PC-9 (cell line): ENCODE measurements around the gene SECTM1. TPM values are rescaled to one million over a fixed set of nuclear protein-coding genes. Genes with fewer than 3 reads are reported as not detected.

Experiments
- BruUV-seq: library from RNA; stranded (reverse); fragments of 400-500 nt; replicated peaks from 2 replicates; lab custom pipeline; 2021; lab: Mats Ljungman, UMichigan
- CTCF ChIA-PET: fragments of 300-600 bp; sonication (Branson Sonifier 250); formaldehyde crosslinking; loops from one replicate; lab custom pipeline; 2022; ENCODE audit warnings: antibody characterized with exemption; lab: Charles Lee
- POLR2A ChIA-PET: fragments of 300-600 bp; sonication (Branson Sonifier 250); formaldehyde crosslinking; loops from one replicate; lab custom pipeline; 2022; ENCODE audit warnings: antibody characterized with exemption; ENCODE audit not compliant: unreplicated experiment; lab: Charles Lee
- DNase-seq, 2 experiments: peaks; one replicate each; pipeline versions ENCODE4 v3.0.0 to v3.0.0-alpha.2; 2015 to 2022; ENCODE audit warnings: mixed read lengths in 1 of 2
- H2AFZ ChIP-seq: fragments of 200-600 bp; sonication (generic); 2 replicates; pipeline ENCODE4 v1.8.1; 2017; ENCODE audit warnings: antibody characterized with exemption
- H3F3A ChIP-seq: fragments of 200-600 bp; sonication (generic); 2 replicates; pipeline ENCODE4 v1.8.1; 2017; ENCODE audit warnings: antibody characterized with exemption, mild to moderate bottlenecking, low read depth; ENCODE audit not compliant: insufficient read depth
- H3K27ac ChIP-seq: fragments of 200-600 bp; sonication (generic); 2 replicates; pipeline ENCODE4 v1.6.1; 2016; ENCODE audit warnings: mixed run types
- H3K27me3 ChIP-seq: fragments of 200-600 bp; sonication (generic); 2 replicates; pipeline ENCODE4 v1.6.1; 2016; ENCODE audit warnings: low read depth, mixed run types; ENCODE audit not compliant: insufficient read depth
- H3K36me3 ChIP-seq: fragments of 200-600 bp; sonication (generic); 2 replicates; pipeline ENCODE4 v1.6.1; 2016; ENCODE audit warnings: low read depth, mixed run types
- H3K4me1 ChIP-seq: fragments of 200-600 bp; sonication (generic); replicated peaks from 2 replicates; pipeline ENCODE4 v1.6.1; 2016; ENCODE audit warnings: mixed run types; ENCODE audit not compliant: insufficient read depth
- H3K4me2 ChIP-seq: fragments of 200-600 bp; sonication (generic); 2 replicates; pipeline ENCODE4 v1.6.1; 2017; ENCODE audit warnings: mixed run types
- H3K4me3 ChIP-seq: fragments of 200-600 bp; sonication (generic); 2 replicates; pipeline ENCODE4 v1.6.1; 2016; ENCODE audit warnings: mixed run types
- H3K79me2 ChIP-seq: fragments of 200-600 bp; sonication (generic); 2 replicates; pipeline ENCODE4 v1.6.1; 2017; ENCODE audit warnings: low read depth, mixed run types
- H3K9me2 ChIP-seq: fragments of 200-600 bp; sonication (generic); 2 replicates; pipeline ENCODE4 v1.8.1; 2017; ENCODE audit warnings: mild to moderate bottlenecking; ENCODE audit not compliant: insufficient read depth
- H3K9me3 ChIP-seq: fragments of 200-600 bp; sonication (generic); 2 replicates; pipeline ENCODE4 v1.8.1; 2016; ENCODE audit warnings: low read depth; ENCODE audit not compliant: insufficient read depth
- H4K20me1 ChIP-seq: fragments of 200-600 bp; sonication (generic); 2 replicates; pipeline ENCODE4 v1.8.1; 2017; ENCODE audit not compliant: insufficient read depth
- EZH2 ChIP-seq: fragments of 200-600 bp; sonication (generic); IDR thresholded peaks from 2 replicates; pipeline ENCODE4 v1.8.0; 2017; ENCODE audit warnings: antibody characterized with exemption, low read depth
- intact Hi-C: fragments of 100-400 bp; cut with micrococcal nuclease; formaldehyde crosslinking; loops from one replicate; pipeline ENCODE4 v1.10.0; 2022; ENCODE audit not compliant: unreplicated experiment
- total RNA-seq: library from RNA; stranded (reverse); gene quantifications from 2 replicates; pipeline ENCODE4 v1.2.3, GENCODE V29; 2021
- TF ChIP-seq, protein P1 (sequence below): fragments of 200-600 bp; sonication (generic); conservative IDR thresholded peaks from 2 replicates; pipeline ENCODE4 v1.6.1; 2017; ENCODE audit warnings: mixed run types, antibody characterized with exemption, mild to moderate bottlenecking, moderate library complexity

Gene SECTM1
- total RNA-seq, 1 experiment from 2014 or later, result 3.6 TPM

- no peaks in the 10 kb centered on the region for H3K9me2 ChIP-seq
- no peaks in the 10 kb centered on the region for H3K36me3 ChIP-seq
- H3K4me3 ChIP-seq, result no peak overlapping the region
- H3K9me3 ChIP-seq, result no peaks in the 10 kb centered on the region
- no TSS peak for BruUV-seq
- H2AFZ ChIP-seq, result no peak overlapping the region
- H3K27me3 ChIP-seq, result peaks cover 6% of the 10 kb centered on the region; the same call in 1 of the 2 replicates
- no peak overlapping the region for H3K4me2 ChIP-seq
- no peak for TF ChIP-seq EZH2
- TF ChIP-seq, protein P1, sequence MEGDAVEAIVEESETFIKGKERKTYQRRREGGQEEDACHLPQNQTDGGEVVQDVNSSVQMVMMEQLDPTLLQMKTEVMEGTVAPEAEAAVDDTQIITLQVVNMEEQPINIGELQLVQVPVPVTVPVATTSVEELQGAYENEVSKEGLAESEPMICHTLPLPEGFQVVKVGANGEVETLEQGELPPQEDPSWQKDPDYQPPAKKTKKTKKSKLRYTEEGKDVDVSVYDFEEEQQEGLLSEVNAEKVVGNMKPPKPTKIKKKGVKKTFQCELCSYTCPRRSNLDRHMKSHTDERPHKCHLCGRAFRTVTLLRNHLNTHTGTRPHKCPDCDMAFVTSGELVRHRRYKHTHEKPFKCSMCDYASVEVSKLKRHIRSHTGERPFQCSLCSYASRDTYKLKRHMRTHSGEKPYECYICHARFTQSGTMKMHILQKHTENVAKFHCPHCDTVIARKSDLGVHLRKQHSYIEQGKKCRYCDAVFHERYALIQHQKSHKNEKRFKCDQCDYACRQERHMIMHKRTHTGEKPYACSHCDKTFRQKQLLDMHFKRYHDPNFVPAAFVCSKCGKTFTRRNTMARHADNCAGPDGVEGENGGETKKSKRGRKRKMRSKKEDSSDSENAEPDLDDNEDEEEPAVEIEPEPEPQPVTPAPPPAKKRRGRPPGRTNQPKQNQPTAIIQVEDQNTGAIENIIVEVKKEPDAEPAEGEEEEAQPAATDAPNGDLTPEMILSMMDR, result no peak
- no peaks in the 10 kb centered on the region for H3F3A ChIP-seq
- intact Hi-C loops, result no loop called here
- no peak for DNase-seq
- H4K20me1 ChIP-seq, result no peaks in the 10 kb centered on the region
- no peak overlapping the region for H3K27ac ChIP-seq
- POLR2A ChIA-PET, result no interaction called here
- CTCF ChIA-PET, result no interaction called here
- H3K79me2 ChIP-seq, result no peaks in the 10 kb centered on the region
- no peaks in the 10 kb centered on the region for H3K4me1 ChIP-seq
Observed at GRCh38 chr17:82311971-82312370, 21.6 kb downstream of the SECTM1 start.

DNA sequence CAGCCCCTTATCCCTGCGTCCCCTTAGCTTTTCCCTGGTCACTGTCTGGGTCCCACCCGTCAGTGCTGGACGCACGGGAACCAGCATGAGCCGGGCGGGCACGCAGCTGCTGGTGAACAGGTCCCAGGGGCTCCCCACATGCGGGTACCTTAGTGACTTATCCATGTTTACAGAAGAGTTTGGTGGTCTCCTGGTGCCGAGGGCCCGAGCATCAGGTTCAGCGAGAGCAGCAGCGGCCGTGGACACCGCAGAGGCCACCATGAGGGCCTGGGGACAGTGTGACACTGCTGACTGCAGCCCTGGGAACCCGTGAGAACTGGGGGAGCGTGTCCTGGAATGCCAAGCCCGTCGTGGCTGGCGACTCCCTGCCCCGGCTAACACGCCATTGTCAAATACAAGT is 22.7 kb downstream of the SECTM1 start:
- ChIA-PET CTCF (no interaction called here), POLR2A (no interaction called here)
- H3K4me1 ChIP-seq, result no peaks in the 10 kb centered on the region
- no peak overlapping the region for H2AFZ ChIP-seq
- H3K36me3 ChIP-seq, result no peaks in the 10 kb centered on the region
- no peak for DNase-seq
- no TSS peak for BruUV-seq
- no peaks in the 10 kb centered on the region for H3K9me3 ChIP-seq
- H3K27me3 ChIP-seq, result peaks cover 6% of the 10 kb centered on the region; the same call in 1 of the 2 replicates
- H3K9me2 ChIP-seq, result no peaks in the 10 kb centered on the region
- H4K20me1 ChIP-seq, result no peaks in the 10 kb centered on the region
- intact Hi-C loops, result no loop called here
- H3F3A ChIP-seq, result no peaks in the 10 kb centered on the region
- no peak overlapping the region for H3K27ac ChIP-seq
- no peak overlapping the region for H3K4me3 ChIP-seq
- H3K4me2 ChIP-seq, result no peak overlapping the region
- no peaks in the 10 kb centered on the region for H3K79me2 ChIP-seq
- TF ChIP-seq, protein P1, result no peak
- no peak for TF ChIP-seq EZH2

- Histone ChIP-seq H3K9me2 (no peaks in the 10 kb centered on the region), H3K4me3 (no peak overlapping the region), H2AFZ (no peak overlapping the region), H3K27me3 (peaks cover 6% of the 10 kb centered on the region; the same call in 1 of the 2 replicates), H3K4me1 (no peaks in the 10 kb centered on the region), H3K36me3 (no peaks in the 10 kb centered on the region), H3K4me2 (no peak overlapping the region), H3F3A (no peaks in the 10 kb centered on the region), H3K27ac (no peak overlapping the region), H3K79me2 (no peaks in the 10 kb centered on the region), H3K9me3 (no peaks in the 10 kb centered on the region), H4K20me1 (no peaks in the 10 kb centered on the region)
- no peak for DNase-seq
- ChIA-PET CTCF (no interaction called here), POLR2A (no interaction called here)
- no TSS peak for BruUV-seq
- no peak for TF ChIP-seq EZH2
- TF ChIP-seq, protein P1, result no peak
- intact Hi-C loops, result no loop called here
Observed at GRCh38 chr17:82309656-82310570, 23.7 kb downstream of the SECTM1 start.
